IPS-18c (cell line): ENCODE measurements around the gene STEAP1B.
A peak's percentile ranks its signal among the peaks of the same experiment; 100 is the strongest.
"Not testable (repeated sequence)": the region's sequence is repeated elsewhere in the genome, so short reads cannot be mapped to it uniquely, and the experiment has no call there.

Experiments
- H3K4me3 ChIP-seq: 2 replicates; pipeline ENCODE4 v1.7.0; 2013; ENCODE audit warnings: low read depth, mild to moderate bottlenecking, low read length, moderate library complexity; ENCODE audit not compliant: insufficient read depth
- H3K9me3 ChIP-seq: one replicate; pipeline ENCODE4 v1.6.1; 2013; ENCODE audit warnings: mild to moderate bottlenecking, low read length, moderate library complexity; ENCODE audit not compliant: control insufficient read depth, insufficient read depth

The STEAP1B gene

DNA sequence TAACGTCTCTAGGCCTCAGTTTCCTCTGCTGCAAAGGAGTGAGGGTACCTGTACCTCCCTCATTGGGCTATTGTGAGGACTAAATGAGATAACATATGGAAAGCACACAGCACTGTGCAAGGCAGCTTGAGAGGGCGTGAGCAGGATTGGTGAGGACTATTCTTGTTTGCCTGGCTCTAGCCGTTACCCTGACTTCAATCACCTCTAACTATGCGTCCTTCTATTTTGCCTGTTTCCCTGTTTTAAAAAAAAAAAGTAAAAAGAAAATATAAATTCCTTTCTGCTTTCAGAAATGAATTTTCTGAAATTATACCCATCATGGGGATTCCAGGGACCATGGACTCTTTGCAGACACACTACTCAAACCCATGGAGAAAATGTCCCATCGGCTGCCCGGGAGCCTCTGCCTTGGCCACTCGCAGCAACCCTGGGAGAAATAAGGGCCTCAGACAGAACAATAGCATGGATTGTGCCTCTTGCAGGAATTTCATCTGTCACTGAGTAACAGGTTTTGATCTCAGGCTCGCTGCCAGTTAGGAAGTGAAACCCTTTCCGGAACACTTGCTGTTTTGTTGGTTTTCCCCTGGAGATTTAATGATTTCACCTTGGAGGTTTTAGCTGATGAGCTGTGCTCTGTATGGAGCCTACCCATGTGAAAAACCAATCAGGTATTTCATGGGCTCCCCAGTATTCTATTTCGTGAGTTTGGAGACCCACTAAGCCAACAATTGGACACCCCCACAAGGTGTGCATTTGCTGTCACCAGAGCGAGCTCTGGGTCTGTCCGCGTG lies 55.6 kb downstream of the STEAP1B start:
- Histone ChIP-seq H3K9me3 (no peaks in the 10 kb centered on the region), H3K4me3 (no peak overlapping the region)

DNA sequence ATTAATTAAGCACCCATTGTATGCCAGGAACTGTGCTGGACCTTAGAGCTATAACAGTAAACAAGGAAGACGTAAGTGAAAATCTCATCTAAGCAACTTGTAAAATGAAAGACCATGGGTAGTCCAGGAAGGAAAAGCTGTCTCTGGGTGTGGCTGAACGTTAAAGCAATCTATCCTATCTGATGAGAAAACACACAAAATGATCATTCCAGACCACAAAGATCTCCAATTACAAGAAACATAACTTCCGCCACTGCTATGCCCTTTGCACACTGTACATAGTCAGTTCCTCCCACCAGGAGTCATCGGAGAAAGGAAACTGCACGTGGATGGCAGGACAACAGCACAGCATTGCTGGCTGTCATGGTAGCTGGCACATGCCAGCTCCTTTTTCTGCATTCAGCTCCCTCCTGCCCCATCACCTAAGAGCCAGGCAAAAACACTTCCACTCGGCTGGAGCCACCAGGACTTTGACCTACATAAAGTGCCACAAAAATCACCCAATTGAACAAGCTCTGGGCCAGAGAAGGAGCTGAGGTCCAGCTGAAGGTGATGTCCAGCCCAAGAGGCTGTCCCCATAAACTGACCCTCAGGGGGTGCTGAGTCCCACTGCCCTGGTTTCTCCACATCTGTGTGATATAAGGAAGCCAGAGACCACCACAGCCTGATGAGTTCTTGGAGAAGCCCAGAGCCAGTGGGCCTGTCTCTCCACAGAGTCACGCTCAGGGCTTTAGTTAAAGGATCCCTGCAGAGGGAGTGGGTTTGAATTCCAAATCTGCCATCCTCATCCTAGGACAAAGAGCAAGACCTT lies 56.4 kb downstream of the STEAP1B start:
- no peak overlapping the region for H3K4me3 ChIP-seq
- no peaks in the 10 kb centered on the region for H3K9me3 ChIP-seq

DNA sequence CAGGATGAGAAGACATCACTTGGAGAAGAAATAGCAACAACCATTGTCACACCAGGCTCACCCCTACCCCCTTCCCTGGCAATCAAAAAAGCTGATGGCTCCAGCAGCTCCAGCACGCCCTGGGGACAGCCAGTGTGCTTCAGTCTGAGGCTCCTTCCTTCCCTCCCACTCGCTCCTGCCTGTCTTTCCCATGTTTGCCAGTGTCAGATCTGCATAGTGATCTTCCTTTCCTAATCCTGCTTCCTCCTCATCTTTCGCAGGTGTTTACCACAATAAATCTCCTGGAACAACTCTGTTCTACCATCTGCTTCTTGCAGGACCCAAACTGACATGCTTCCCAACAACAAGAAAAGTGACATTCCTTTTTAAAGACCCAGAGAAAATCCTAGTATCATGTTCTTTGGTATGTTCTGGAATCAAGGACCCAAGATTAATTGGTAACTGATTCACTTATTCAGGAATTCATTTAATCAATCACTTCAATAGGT lies 57.1 kb downstream of the STEAP1B start:
- no peaks in the 10 kb centered on the region for H3K9me3 ChIP-seq
- H3K4me3 ChIP-seq: no peak overlapping the region

DNA sequence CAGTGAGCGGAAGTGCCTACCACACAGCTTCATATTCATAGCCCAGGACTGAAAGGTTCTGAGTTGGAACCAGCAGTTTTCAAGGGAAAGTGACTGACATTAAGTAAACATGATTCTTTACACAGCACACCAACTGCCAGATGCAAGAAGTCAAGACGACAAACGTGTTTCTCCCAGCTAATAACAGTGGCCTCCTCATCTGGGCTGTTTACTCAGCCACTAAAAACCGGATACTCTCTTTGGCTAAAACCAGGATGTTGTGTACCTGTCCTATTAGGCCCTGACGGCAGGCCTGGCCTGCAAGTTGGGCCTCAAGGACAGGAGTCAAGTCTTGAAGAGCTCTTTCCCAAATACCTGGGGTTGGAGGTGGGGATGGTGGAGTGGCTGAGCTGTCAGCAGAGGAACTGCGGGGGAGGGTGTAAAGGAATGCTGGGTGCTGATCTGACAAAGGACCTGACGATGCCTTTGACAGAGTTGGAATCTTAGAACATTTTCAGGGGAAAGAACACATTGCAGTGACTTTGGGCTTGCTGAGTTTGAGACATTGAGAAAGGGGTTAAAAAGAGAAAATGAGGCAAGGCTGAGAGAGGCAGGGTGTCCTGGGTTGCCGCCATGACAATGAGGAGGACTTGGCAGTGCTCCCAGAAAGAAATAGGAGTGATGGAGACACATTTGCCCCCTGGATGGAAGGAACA lies 57.7 kb downstream of the STEAP1B start:
- H3K4me3 ChIP-seq: no peak overlapping the region
- no peaks in the 10 kb centered on the region for H3K9me3 ChIP-seq

DNA sequence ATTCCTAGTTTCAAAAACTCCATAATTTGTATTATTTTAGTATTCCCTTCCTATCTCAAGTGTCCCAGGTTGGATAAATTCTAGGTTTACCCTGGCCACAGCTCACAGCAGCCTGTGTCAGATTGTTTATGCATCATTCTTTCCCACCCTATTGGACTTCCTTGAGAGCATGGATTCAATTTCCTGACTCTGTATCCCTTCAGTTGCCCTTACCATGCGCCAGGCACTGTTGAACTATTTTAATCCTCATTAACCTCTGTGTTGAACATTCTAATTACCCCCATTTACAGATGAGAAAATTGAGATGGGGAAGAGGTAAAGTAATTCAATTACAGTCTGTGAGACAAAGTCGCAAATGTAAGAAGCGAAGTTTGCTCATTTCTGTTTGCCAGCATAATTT lies 58.8 kb downstream of the STEAP1B start:
- Histone ChIP-seq H3K9me3 (no peaks in the 10 kb centered on the region), H3K4me3 (no peak overlapping the region)

DNA sequence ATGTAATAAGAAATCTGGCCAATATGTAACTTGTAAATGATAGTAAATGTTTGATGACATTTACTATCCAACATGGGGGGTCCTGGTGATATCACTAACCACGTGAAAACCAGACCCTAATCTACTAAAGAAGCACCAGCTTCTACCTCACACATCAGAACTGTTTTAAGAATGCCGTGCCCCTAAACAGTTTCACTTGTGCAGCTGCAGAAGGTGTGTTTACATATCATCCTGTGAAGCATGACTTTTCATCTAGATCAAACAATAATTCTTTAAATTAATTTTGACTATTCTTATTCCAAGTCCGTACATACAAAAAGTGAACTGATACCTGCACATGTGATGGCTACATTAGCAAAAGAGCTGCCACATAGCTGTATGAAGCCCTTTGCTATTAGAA lies 61.0 kb downstream of the STEAP1B start:
- no peaks in the 10 kb centered on the region for H3K9me3 ChIP-seq
- no peak overlapping the region for H3K4me3 ChIP-seq

DNA sequence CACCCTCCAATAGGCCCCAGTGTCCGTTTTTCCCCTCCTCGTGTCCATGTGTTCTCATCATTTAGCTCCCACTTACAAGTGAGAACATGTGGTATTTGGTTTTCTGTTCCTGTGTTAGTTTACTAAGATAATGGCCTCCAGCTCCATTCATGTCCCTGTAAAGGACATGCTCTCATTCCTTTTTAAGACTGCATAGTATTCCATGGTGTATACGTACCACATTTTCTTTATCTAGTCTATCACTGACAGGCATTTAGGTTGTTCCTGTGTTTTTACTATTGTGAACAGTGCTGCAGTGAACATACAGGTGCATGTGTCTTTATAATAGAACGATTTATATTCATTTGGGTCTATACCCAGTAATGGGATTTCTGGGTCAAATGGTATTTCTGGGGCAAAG lies 63.4 kb downstream of the STEAP1B start:
- H3K4me3 ChIP-seq, H3K9me3 ChIP-seq: not testable (repeated sequence)

DNA sequence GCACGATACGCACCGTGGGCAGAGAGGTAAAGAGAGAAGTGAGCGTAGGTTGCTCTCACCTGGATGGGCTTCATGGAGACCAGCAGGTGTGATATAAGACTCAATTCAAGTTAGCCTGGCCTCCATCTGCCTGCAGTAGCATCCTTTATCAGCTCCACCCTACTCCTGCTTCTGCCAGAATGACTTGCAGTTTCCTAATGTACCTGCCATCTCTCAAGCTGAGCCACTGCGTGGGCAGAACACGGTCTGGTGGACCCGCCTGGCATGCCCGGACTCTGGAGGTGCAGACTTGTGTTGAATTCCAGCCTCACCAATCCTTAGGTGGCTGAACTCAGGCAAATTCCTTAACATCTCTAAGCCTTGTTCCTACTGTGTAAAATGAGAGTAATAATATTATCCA lies 64.3 kb downstream of the STEAP1B start:
- H3K9me3 ChIP-seq: no peaks in the 10 kb centered on the region
- H3K4me3 ChIP-seq: no peak overlapping the region

DNA sequence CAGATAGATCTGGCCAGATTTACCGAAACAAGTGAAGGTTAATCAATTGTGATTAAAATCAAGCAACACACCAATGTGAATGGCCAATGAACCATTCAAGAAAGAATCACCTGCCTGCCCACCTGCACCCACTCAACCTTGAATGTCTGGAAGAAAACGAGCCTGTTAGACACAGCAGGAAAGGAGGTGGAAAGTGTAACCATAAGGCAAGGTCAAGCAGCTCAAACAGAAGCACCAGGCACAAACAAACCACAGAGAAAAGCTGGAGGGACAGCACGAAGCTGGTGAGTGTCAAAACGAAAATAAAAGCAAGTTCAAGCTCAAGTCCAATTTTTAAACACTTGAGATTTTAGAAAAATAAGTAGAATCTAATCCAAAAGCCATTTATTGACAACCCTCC lies 64.9 kb downstream of the STEAP1B start:
- Histone ChIP-seq H3K4me3 (no peak overlapping the region), H3K9me3 (no peaks in the 10 kb centered on the region)

DNA sequence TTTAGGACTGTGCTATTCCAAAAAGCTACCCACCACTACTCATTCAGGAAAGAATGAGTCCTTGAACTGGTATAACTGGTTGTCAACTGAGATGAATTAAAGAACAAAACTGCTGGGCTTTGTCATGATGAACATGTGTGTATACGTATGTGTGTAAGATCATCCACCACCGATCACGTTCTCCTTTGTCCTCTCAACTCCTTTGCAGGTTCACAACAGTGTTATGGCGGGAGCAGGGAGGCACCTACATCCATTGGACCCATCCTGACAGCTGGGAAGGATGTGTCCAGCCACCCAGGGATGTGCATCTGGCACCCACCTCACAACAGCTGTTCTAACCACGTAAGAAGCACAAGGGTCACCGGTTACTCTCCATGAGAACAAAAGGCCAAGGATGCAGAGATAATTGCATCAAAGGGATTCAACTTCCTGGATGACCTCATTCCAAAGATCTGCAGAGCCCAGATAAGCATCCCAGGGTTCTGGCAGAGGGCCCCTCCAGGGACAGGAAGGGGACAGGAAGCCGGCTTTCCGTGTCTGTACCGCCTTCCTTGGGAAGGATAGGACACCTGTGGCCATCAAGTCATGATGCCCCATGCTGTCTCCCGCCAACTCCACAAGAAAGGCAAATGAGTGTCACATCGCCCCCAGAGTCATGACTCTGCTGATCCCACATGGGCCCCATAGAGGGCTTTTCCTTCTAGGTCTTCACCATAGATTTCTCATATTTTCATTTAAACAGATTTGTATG lies 66.1 kb downstream of the STEAP1B start:
- Histone ChIP-seq H3K4me3 (peak overlapping the region; percentile 9; the same call in 1 of the 2 replicates), H3K9me3 (no peaks in the 10 kb centered on the region)

DNA sequence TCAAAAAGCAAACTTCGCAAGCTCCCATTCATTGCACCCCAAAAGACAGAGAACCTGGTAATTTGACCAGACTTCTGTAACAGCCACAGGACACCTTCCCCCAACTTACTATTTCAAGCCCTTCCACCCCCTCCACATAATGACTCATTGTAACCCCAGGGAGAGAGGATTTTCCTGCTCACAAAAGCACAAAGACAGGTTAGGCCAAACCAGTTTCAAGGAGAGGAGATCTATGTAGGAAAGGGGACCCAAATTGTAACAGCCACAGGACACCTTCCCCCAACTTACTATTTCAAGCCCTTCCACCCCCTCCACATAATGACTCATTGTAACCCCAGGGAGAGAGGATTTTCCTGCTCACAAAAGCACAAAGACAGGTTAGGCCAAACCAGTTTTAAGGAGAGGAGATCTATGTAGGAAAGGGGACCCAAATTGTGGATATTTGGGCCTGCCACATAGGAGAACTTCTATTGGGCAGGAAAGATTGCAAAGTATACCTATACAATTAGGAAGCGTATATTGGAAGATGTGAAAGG lies 66.8 kb downstream of the STEAP1B start:
- H3K4me3 ChIP-seq: peak overlapping the region; percentile 9; the same call in 1 of the 2 replicates

DNA sequence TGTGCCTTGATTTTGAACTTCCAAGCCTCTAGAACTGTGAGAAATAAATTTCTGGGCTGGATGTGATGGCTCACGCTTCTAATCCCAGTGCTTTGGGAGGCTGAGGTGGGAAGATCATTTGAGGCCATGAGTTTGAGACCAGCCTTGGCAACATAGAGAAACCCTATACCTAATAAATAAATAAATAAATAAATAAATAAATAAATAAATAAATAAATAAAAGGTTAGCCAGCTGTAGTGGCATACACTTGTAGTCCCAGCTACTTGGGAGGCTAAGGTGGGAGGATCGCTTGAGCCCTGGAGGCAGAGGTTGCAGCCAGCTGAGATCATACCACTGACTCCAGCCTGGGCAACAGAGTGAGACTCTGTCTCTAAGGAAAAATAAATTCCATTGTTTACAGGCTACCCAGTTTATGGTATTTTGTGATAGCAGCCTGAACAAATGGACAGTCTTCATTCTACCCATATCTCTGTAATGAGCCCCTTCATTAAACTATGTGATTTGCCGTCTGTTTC lies 67.7 kb downstream of the STEAP1B start:
- H3K9me3 ChIP-seq: no peaks in the 10 kb centered on the region
- H3K4me3 ChIP-seq: no peak overlapping the region

More for the DNA sequence above, 66.8 kb downstream of the STEAP1B start:
- not testable (repeated sequence) for H3K9me3 ChIP-seq

DNA sequence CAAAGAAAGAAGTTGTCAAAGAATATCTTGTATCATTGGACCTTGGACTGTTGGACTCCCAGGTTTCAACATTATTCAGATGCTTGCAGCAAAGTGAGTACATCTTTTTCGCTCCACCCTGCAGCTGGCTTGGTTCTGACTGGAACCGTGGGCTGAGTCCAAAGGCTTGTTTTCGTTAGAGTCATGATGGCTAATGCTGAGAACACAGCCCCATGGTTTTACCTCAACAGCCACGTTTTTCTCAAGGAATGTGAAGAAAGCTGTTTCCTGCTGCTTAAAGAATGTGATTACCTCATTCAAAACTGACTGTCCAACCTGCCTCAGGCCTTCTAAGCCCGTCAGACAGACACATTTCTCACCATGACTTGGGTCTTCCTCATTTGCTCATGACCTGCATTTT lies 69.5 kb downstream of the STEAP1B start:
- no peak overlapping the region for H3K4me3 ChIP-seq

DNA sequence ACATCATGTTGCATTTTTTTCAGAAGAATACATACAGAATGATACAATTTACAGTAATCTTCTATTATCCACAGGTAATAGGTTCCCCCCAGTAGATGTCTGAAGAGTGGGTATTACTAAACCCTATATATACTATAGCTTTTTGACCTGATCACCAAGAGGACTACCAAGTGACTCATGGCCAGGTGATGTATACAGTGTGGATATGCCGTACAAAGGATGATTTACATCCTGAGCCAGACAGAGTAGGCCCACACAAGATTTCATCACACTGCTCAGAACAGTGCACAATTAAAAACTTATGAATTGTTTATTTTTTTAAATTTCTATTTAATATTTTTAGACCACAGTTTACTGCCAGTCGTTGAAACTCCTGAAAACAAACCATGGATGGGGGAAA lies 70.6 kb downstream of the STEAP1B start:
- H3K4me3 ChIP-seq: no peak overlapping the region
- no peaks in the 10 kb centered on the region for H3K9me3 ChIP-seq

More for the DNA sequence above, 69.5 kb downstream of the STEAP1B start:
- H3K9me3 ChIP-seq: no peaks in the 10 kb centered on the region

DNA sequence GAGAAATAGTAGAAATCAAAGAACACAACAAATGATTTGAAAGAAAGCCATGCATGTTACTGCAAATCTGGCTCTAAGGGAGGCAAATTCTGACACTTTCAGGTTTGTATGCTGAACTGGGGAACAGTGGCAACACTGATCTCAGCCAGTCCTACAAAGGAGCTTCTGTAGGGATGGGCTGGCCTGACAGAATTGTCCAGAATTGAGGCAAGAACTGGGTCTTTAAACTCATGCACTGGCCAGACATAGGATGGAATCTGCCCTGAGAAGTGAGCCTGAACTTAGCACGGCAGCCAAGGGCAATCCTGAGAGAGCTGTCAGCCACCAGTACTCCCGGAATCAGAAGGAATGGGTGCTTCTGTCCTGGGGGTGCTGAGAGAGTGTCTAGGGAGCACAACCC lies 72.1 kb downstream of the STEAP1B start:
- Histone ChIP-seq H3K9me3 (no peaks in the 10 kb centered on the region), H3K4me3 (no peak overlapping the region)

DNA sequence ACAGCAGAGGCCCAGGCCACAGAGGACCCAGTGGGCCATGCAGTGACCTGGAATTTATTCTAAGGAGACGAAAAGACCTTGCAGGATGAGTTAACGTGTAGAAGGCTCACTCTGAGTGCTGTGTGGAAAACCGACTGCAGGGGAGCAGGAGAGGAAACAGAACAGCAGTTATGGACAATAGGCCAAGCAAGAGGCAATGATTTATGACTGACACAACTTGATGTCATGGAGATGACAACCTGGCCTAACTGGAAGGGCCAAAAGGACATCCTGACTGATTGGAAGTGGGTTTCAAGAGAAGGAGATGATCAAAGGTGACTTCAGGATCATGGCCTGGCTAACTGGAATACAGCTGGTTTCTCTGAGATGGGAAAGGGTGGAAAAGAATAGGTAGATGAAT lies 72.9 kb downstream of the STEAP1B start:
- Histone ChIP-seq H3K4me3 (no peak overlapping the region), H3K9me3 (no peaks in the 10 kb centered on the region)
